Measurements from ENCODE around the gene TXNRD2.

Gene TXNRD2

GRCh38 chr22:19904935-19905334 is 36.7 kb downstream of the TXNRD2 start:
- no peak for DNase-seq (ENCODE audit: low read depth)

GRCh38 chr22:19904174-19904856 is 37.3 kb downstream of the TXNRD2 start:
- no peak for DNase-seq (ENCODE audit: low read depth)

- no peak for DNase-seq (ENCODE audit: low read depth)
Measured at GRCh38 chr22:19903513-19903912, 38.1 kb downstream of the TXNRD2 start.

- no peak for DNase-seq (ENCODE audit: low read depth)
Measured at GRCh38 chr22:19903031-19903430, 38.6 kb downstream of the TXNRD2 start.

GRCh38 chr22:19902245-19902715 is 39.3 kb downstream of the TXNRD2 start:
- no peak for DNase-seq (ENCODE audit: low read depth)

GRCh38 chr22:19901577-19902244 is 39.9 kb downstream of the TXNRD2 start:
- DNase-seq (ENCODE audit: low read depth) = no peak

- DNase-seq (ENCODE audit: low read depth) = no peak
Measured at GRCh38 chr22:19900707-19901436, 40.7 kb downstream of the TXNRD2 start.

GRCh38 chr22:19898831-19899567 is 42.6 kb downstream of the TXNRD2 start:
- DNase-seq (ENCODE audit: low read depth) = no peak

- DNase-seq (ENCODE audit: low read depth) = no peak
Measured at GRCh38 chr22:19898145-19898544, 43.5 kb downstream of the TXNRD2 start.

- DNase-seq (ENCODE audit: low read depth) = no peak
Measured at GRCh38 chr22:19897726-19898125, 43.9 kb downstream of the TXNRD2 start.

- DNase-seq (ENCODE audit: low read depth) = no peak
Measured at GRCh38 chr22:19896665-19897355, 44.8 kb downstream of the TXNRD2 start.

- no peak for DNase-seq (ENCODE audit: low read depth)
Measured at GRCh38 chr22:19895160-19895849, 46.3 kb downstream of the TXNRD2 start.

- no peak for DNase-seq (ENCODE audit: low read depth)
Measured at GRCh38 chr22:19893363-19893762, 48.3 kb downstream of the TXNRD2 start.

- no peak for DNase-seq (ENCODE audit: low read depth)
Measured at GRCh38 chr22:19892925-19893324, 48.7 kb downstream of the TXNRD2 start.

GRCh38 chr22:19892257-19892879 is 49.2 kb downstream of the TXNRD2 start:
- DNase-seq (ENCODE audit: low read depth) = peak; percentile 63

- peak; percentile 83 for DNase-seq (ENCODE audit: low read depth)
Measured at GRCh38 chr22:19891317-19892256, 50.0 kb downstream of the TXNRD2 start.

- no peak for DNase-seq (ENCODE audit: low read depth)
Measured at GRCh38 chr22:19890502-19891316, 50.9 kb downstream of the TXNRD2 start.

GRCh38 chr22:19889951-19890350 is 51.7 kb downstream of the TXNRD2 start:
- no peak for DNase-seq (ENCODE audit: low read depth)
